Stimulated activated naive B cell treated with anti-CD40 and anti-IgM and Interleukin-4, amounts not matched to agents 10 μg/mL and 1 μg/mL and 100 μg/mL, for 72 hours (primary cell): ENCODE data around the gene PDZRN3.

ENCODE experiments used
- ATAC-seq, 2 donors: fragments of 150-1000 bp; cut with Tn5 transposase; replicated peaks; 2 replicates each; pipeline ENCODE4 v1.10.0; 2021; ENCODE audit warnings: moderate library complexity in 1 of 2
- DNase-seq: peaks from one replicate; pipeline ENCODE4 v3.0.0; 2021
- H3K27ac Mint-ChIP-seq: one replicate; pipeline ENCODE4 v1.8.0; 2022; ENCODE audit warnings: mild to moderate bottlenecking, mixed read lengths
- H3K27me3 Mint-ChIP-seq, 2 donors: one replicate each; pipeline ENCODE4 v1.8.0; 2022; ENCODE audit warnings: mixed read lengths in 2 of 2
- H3K36me3 Mint-ChIP-seq, 2 donors: one replicate each; pipeline ENCODE4 v1.8.0; 2022; ENCODE audit warnings: mixed read lengths in 2 of 2, mild to moderate bottlenecking in 1 of 2
- H3K4me1 Mint-ChIP-seq, 2 donors: one replicate each; pipeline ENCODE4 v1.8.0; 2022; ENCODE audit warnings: mixed read lengths in 2 of 2, mild to moderate bottlenecking in 1 of 2
- H3K4me3 Mint-ChIP-seq, 2 donors: one replicate each; pipeline ENCODE4 v1.8.0; 2022; ENCODE audit warnings: mild to moderate bottlenecking in 2 of 2, mixed read lengths in 2 of 2, moderate library complexity in 1 of 2
- H3K9me3 Mint-ChIP-seq, 2 donors: one replicate each; pipeline ENCODE4 v1.8.0; 2022; ENCODE audit warnings: mixed read lengths in 2 of 2, mild to moderate bottlenecking in 1 of 2

Gene PDZRN3

GRCh38 chr3:73431183-73431900 lies 193.4 kb downstream of the PDZRN3 start:
- H3K27me3 Mint-ChIP-seq, result peaks cover 7 to 12% of the 10 kb centered on the region in 2 donors
- H3K4me1 Mint-ChIP-seq, result no peaks in the 10 kb centered on the region
- H3K9me3 Mint-ChIP-seq, result no peaks in the 10 kb centered on the region
- DNase-seq, result no peak
- no peaks in the 10 kb centered on the region for H3K36me3 Mint-ChIP-seq
- H3K4me3 Mint-ChIP-seq, result no peak overlapping the region
- H3K27ac Mint-ChIP-seq, result no peak overlapping the region
- ATAC-seq, result no peak

GRCh38 chr3:73427048-73427706 lies 197.6 kb downstream of the PDZRN3 start:
- Mint-ChIP-seq H3K36me3 (no peaks in the 10 kb centered on the region), H3K27ac (no peak overlapping the region), H3K27me3 (peaks cover 0 to 5% of the 10 kb centered on the region in 2 donors), H3K4me1 (no peaks in the 10 kb centered on the region), H3K9me3 (no peaks in the 10 kb centered on the region), H3K4me3 (no peak overlapping the region)
- no peak for DNase-seq
- no peak for ATAC-seq

GRCh38 chr3:73426606-73427005 lies 198.1 kb downstream of the PDZRN3 start:
- Mint-ChIP-seq H3K4me1 (no peaks in the 10 kb centered on the region), H3K36me3 (no peaks in the 10 kb centered on the region), H3K9me3 (peaks cover 0 to 1% of the 10 kb centered on the region in 2 donors), H3K4me3 (no peak overlapping the region), H3K27ac (no peak overlapping the region), H3K27me3 (peaks cover 0 to 9% of the 10 kb centered on the region in 2 donors)
- ATAC-seq (no peak), DNase-seq (no peak)

GRCh38 chr3:73423116-73423515 lies 201.6 kb downstream of the PDZRN3 start:
- H3K4me1 Mint-ChIP-seq, result no peaks in the 10 kb centered on the region
- H3K27me3 Mint-ChIP-seq, result peaks cover 4 to 25% of the 10 kb centered on the region in 2 donors
- DNase-seq (no peak), ATAC-seq (no peak)
- no peak overlapping the region for H3K4me3 Mint-ChIP-seq
- H3K9me3 Mint-ChIP-seq, result peaks cover 0 to 1% of the 10 kb centered on the region in 2 donors
- no peak overlapping the region for H3K27ac Mint-ChIP-seq
- H3K36me3 Mint-ChIP-seq, result no peaks in the 10 kb centered on the region

GRCh38 chr3:73422571-73422970 lies 202.2 kb downstream of the PDZRN3 start:
- Mint-ChIP-seq H3K9me3 (peaks cover 0 to 1% of the 10 kb centered on the region in 2 donors), H3K4me3 (no peak overlapping the region), H3K27ac (no peak overlapping the region), H3K27me3 (peaks cover 4 to 25% of the 10 kb centered on the region in 2 donors), H3K36me3 (no peaks in the 10 kb centered on the region), H3K4me1 (no peaks in the 10 kb centered on the region)
- no peak for ATAC-seq
- no peak for DNase-seq

- Mint-ChIP-seq H3K4me1 (no peaks in the 10 kb centered on the region), H3K27ac (no peak overlapping the region), H3K9me3 (peaks cover 3% of the 10 kb centered on the region in 2 donors), H3K4me3 (no peak overlapping the region), H3K27me3 (peaks cover 4 to 27% of the 10 kb centered on the region in 2 donors), H3K36me3 (no peaks in the 10 kb centered on the region)
- DNase-seq, result no peak
- ATAC-seq, result no peak
Measured at GRCh38 chr3:73419942-73420341, 204.8 kb downstream of the PDZRN3 start.

- no peaks in the 10 kb centered on the region for H3K4me1 Mint-ChIP-seq
- H3K27me3 Mint-ChIP-seq, result peaks cover 4 to 30% of the 10 kb centered on the region in 2 donors
- H3K4me3 Mint-ChIP-seq, result no peak overlapping the region
- H3K36me3 Mint-ChIP-seq, result no peaks in the 10 kb centered on the region
- ATAC-seq, result no peak
- H3K9me3 Mint-ChIP-seq, result peaks cover 5% of the 10 kb centered on the region in 2 donors
- DNase-seq, result no peak
- no peak overlapping the region for H3K27ac Mint-ChIP-seq
Measured at GRCh38 chr3:73419179-73419803, 205.4 kb downstream of the PDZRN3 start.

GRCh38 chr3:73418681-73419080 lies 206.1 kb downstream of the PDZRN3 start:
- Mint-ChIP-seq H3K9me3 (peaks cover 5% of the 10 kb centered on the region in 2 donors), H3K27ac (no peak overlapping the region), H3K4me1 (no peaks in the 10 kb centered on the region), H3K36me3 (no peaks in the 10 kb centered on the region), H3K27me3 (peaks cover 4 to 30% of the 10 kb centered on the region in 2 donors), H3K4me3 (no peak overlapping the region)
- no peak for DNase-seq
- ATAC-seq, result no peak

GRCh38 chr3:73415118-73415517 lies 209.6 kb downstream of the PDZRN3 start:
- H3K4me3 Mint-ChIP-seq, result no peak overlapping the region
- ATAC-seq (no peak), DNase-seq (no peak)
- H3K27ac Mint-ChIP-seq, result no peak overlapping the region
- H3K9me3 Mint-ChIP-seq, result peaks cover 3 to 5% of the 10 kb centered on the region in 2 donors
- no peaks in the 10 kb centered on the region for H3K36me3 Mint-ChIP-seq
- peaks cover 0 to 19% of the 10 kb centered on the region in 2 donors for H3K27me3 Mint-ChIP-seq
- H3K4me1 Mint-ChIP-seq, result no peaks in the 10 kb centered on the region

- Mint-ChIP-seq H3K36me3 (no peaks in the 10 kb centered on the region), H3K27ac (no peak overlapping the region), H3K27me3 (peaks cover 0 to 9% of the 10 kb centered on the region in 2 donors), H3K9me3 (peaks cover 3 to 5% of the 10 kb centered on the region in 2 donors), H3K4me3 (no peak overlapping the region), H3K4me1 (no peaks in the 10 kb centered on the region)
- no peak for DNase-seq
- no peak for ATAC-seq
Measured at GRCh38 chr3:73413619-73414018, 211.1 kb downstream of the PDZRN3 start.

GRCh38 chr3:73411993-73412392 lies 212.7 kb downstream of the PDZRN3 start:
- H3K9me3 Mint-ChIP-seq, result peaks cover 3 to 5% of the 10 kb centered on the region in 2 donors
- no peak for ATAC-seq

GRCh38 chr3:73411545-73411944 lies 213.2 kb downstream of the PDZRN3 start:
- ATAC-seq (no peak), DNase-seq (no peak)
- Mint-ChIP-seq H3K27ac (no peak overlapping the region), H3K9me3 (peaks cover 3 to 5% of the 10 kb centered on the region in 2 donors), H3K4me1 (no peaks in the 10 kb centered on the region), H3K36me3 (no peaks in the 10 kb centered on the region), H3K4me3 (no peak overlapping the region), H3K27me3 (peaks cover 0 to 5% of the 10 kb centered on the region in 2 donors)

More at GRCh38 chr3:73411993-73412392, 212.7 kb downstream of the PDZRN3 start:
- Mint-ChIP-seq H3K27ac (no peak overlapping the region), H3K4me3 (no peak overlapping the region), H3K4me1 (no peaks in the 10 kb centered on the region), H3K36me3 (no peaks in the 10 kb centered on the region), H3K27me3 (peaks cover 0 to 5% of the 10 kb centered on the region in 2 donors)
- no peak for DNase-seq

- no peak for DNase-seq
- Mint-ChIP-seq H3K9me3 (no peaks in the 10 kb centered on the region), H3K4me1 (no peaks in the 10 kb centered on the region), H3K27me3 (no peaks in the 10 kb centered on the region), H3K36me3 (no peaks in the 10 kb centered on the region), H3K4me3 (no peak overlapping the region), H3K27ac (no peak overlapping the region)
- no peak for ATAC-seq
Measured at GRCh38 chr3:73409138-73409763, 215.5 kb downstream of the PDZRN3 start.

- H3K27me3 Mint-ChIP-seq, result no peaks in the 10 kb centered on the region
- DNase-seq (no peak), ATAC-seq (no peak)
- no peak overlapping the region for H3K27ac Mint-ChIP-seq
- no peaks in the 10 kb centered on the region for H3K36me3 Mint-ChIP-seq
- H3K9me3 Mint-ChIP-seq, result no peaks in the 10 kb centered on the region
- no peak overlapping the region for H3K4me3 Mint-ChIP-seq
- no peaks in the 10 kb centered on the region for H3K4me1 Mint-ChIP-seq
Measured at GRCh38 chr3:73408634-73409033, 216.1 kb downstream of the PDZRN3 start.
